ENCODE results near the gene HNRNPL.
A peak's percentile ranks its signal among the peaks of the same experiment; 100 is the strongest.
"Not testable (repeated sequence)": the region's sequence is repeated elsewhere in the genome, so short reads cannot be mapped to it uniquely, and the experiment has no call there.

The HNRNPL gene

DNA sequence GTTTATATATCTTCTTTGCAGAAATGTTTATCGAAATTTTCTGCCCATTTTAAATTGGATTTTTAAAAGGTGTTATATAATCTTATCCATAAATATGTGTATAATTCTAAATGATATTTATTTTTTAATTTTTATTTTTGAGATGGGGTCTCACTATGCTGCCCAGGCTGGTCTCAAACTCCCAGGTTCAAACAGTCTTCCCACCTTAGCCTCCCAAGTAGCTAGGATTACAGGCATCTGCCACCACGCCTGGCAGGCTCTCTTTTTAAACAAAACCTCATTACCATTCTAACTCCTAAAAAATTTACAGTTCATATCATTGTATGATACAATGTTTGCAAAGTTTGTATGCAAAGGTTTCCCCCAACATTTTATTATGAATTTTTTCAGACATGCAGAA lies 53.6 kb downstream of the HNRNPL start:
- DNase-seq, result no peak

DNA sequence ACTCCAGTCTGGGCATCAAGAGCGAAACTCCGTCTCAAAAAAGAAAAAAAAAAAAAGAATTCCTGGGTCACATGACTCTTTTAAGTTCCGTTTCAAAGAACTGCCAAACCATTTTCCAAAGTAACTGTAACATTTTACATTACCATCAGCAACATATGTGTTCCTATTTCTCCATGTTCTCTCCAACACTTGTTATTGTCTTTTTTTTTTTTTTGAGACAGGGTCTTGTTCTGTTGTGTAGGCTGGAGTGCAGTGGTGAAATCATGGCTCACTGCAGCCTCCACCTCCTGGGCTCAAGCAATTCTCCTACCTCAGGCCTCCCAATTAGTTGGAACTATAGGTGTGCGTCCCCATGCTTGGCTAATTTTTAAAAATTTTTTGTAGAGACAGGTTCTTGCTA lies 54.2 kb downstream of the HNRNPL start:
- no peak for DNase-seq

DNA sequence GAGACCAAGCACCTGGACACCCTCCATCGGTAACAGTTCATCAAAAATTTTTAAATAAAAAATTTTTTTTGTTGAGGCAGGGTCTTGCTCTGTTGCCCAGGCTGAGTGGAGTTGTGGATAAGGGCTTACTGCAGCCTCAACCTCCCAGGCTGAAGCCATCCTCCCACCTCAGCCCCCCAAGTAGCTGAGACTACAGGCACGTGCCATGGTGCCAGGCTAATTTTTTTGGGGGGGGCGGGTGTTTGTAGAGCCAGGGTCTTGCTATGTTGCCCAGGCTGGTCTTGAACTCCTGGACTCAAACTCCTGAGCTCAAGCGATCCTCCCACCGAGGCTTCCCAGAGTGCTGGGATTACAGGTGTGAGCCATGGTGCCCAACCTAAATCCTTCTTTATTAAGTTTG lies 56.1 kb downstream of the HNRNPL start:
- no peak for DNase-seq

DNA sequence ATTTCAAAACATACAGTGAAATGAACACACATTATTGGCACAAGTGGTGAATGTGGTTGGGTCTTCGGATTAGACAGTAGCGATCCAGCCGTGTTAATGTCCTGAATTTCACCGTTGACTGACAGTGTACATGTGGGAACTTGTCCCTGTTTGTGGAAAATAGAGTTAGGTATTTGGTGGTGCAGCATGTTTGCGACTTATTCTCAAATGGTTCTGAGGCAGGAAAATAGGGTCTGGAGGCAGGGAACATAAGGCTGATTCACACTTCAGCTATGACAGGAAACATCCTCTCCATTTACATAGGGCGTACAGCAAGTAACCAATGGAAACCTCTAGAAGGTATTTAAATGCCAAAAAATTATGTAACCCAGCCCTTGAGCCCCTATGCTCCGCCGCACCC lies 56.6 kb downstream of the HNRNPL start:
- DNase-seq, result no peak

DNA sequence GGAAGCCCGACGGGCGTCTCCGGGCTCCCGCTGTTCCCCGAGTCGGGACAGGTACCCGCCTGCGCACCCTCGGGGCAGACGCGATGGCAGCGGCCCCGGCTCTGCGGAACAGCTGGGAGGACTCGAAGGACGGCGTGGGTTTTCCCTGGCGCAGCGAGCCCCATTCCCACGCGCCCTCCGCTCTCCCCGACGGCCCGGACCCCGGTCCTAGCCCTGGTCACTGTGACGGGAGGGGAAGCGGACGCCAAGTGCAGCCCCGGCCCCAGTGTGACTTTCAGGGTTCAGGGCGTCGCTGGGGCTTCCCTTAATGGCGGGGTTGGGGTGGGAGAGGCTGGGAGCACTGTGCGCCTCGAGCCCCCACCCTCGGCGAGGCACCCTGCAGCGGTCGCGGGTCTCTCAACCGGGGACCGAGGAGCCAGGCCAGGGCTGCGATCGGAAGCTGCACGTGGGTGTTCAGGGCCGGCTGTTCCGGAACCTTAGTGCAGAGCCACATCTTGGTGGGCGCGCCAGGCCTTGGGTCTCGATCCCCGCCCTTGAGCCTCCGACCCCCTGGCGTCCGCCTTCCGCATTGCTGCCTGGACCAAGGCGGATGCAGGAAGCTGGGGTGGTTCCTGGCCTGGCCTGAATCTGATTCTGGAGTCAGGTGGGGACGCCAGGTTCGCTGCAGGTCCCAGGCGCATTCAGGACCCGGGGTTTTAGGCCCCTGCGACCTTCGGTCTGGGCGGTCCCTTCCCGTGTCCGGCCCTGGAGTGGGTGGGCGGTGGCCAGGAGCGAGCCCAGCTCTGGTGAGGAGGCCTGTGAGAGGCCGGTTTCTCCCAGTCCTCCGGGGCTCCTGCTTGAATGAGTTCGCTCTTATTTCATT lies 57.3 kb downstream of the HNRNPL start:
- DNase-seq, result peak; percentile 40

DNA sequence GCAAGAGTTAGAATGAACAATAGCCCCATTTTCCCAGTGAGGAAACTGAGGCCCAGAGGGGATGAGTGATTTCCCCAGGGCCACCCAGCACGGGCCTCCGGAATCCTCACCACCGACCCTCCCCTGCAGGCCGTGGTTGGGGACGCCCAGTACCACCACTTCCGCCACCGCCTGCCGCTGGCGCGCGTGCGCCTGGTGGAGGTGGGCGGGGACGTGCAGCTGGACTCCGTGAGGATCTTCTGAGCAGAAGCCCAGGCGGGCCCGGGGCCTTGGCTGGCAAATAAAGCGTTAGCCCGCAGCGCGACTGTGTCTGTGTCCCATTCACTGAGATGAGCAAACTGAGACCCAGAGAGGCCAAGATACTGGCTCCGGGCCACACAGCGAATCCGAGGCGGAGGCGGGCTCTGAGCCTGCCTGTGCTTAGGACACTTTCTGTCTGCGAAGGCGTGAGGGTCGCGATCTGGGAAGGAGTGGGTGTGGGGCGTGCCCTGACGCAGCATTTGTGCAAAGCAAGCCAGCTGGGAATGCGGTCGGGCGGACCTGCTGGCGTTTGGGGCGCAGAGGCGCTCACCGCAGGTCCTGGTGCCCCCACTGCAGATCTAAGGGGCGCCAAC lies 58.2 kb downstream of the HNRNPL start:
- DNase-seq, result not testable (repeated sequence)

DNA sequence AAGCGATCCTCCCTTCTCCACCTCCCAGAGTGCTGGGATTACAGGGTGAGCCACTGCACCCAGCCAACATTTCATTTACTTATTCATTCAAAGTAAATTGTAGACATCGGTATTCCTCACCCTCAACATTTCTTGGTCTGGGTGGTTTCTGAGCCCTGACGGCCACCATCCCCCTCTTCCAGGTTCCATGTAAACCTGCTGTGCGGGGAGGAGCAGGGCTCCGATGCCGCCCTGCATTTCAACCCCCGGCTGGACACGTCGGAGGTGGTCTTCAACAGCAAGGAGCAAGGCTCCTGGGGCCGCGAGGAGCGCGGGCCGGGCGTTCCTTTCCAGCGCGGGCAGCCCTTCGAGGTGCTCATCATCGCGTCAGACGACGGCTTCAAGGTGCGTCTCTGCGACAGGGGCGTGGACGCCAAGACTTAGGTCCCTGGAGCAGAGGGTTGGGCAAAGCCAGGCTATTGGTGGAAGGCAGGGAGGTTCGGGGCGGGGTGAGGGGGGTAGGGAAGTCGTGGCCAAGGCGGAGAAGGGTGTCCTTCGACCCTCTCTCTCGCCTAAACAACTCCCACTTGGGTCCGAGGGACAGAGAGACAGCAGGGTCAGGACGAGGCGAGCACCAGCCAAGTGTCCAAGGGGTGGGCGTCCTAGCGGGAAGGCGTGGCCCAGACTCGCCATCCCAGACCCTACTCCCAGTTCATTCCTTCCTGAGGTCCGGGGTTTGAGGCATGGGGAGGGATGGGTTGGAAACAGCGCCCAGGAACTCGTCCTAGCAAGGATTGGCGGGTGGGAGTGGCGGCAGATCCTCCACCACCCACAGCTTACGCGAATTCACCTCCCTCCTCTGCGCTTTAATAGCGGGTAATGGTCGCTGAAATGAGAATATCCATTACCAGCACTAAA lies 59.0 kb downstream of the HNRNPL start:
- DNase-seq, result not testable (repeated sequence)

DNA sequence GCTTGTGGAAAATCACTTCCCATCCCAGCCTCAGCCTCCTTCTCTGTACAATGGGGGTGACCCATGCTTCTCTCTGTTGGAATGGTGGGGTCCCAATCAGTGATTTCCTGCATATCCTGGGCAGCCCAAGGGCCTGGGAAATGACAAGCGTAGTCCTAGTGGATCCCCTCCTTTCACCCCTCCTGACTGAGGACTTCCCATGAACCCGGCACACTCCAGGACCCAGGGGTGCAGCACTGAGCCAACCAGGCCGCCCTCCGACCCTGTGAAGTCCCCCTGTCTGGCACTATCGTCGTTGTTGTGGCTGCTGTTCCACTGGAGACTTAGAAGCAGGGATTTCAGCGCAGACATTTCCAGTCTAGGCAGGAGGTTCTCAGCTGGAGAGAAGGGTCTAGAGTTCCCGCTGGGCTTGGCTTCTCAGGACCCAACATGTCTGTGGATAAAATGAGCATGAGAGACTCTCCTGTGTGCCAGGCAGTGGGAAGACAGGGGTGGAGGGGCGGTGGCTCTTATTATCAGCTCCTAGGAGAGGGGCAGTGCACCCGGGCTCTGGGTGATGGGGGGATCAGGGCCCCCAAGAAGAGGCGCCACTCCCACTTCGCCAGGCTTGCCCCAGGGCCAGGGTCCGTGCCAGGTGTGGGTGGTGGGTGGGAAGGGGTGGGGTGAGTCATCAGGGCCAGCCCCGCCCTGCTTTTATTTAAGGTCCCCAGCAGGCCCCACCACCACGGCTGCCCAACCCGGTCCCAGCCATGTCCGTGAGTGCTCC lies 61.1 kb downstream of the HNRNPL start, which contains the start of gene LGALS7B:
Gene LGALS7B (plus strand): TSS at position 723 of the 766 bp plus-strand sequence. CDS start 27 bp downstream, at position 750.
- DNase-seq, result no peak

DNA sequence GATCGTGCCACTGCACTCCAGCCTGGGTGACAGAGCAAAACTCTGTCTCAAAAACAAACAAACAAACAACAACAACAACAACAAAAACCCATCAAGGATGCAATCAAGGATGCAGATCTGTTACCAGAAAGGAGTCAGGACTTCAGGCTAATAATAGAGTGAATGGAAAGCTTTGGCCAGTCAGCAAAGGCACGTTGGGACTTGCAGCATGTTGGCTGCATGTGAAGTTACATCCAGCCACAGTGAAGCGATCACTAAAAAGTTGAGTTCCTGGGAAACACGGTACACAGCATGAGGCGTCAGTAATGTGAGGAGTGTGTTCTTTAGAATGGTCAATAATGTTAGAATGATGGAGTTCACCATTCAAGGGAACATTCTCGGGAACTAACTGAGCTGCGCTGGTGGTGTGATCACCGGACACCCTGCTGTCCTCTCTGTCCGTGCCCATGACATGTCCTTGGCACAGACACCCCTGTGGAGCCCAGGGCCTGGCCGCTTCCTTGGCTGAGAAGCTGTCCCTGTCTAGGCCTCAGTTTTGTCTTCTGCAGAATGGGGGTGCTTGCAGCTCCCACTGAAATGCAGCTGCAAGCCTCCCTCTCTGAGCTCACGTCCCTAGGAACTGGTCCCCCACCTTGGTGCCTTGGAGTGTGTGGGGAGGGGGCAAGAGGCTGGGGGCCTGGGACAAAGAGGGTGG lies 63.1 kb downstream of the HNRNPL start:
- no peak for DNase-seq

Measured in CD4-positive, alpha-beta T cell treated with Interleukin-12 subunit alpha and Interleukin-12 subunit beta, for 1 hour (primary cell).